ENCODE results near the gene RPL28. TPM values are rescaled to one million over a fixed set of nuclear protein-coding genes. Genes with fewer than 3 reads are reported as not detected.

The RPL28 gene
- total and polyA plus RNA-seq, 2 of the 13 experiments (the other 11 are each of a cell fraction or from before 2014, with no cell fraction given) = 105 to 420 TPM

- TF ChIP-seq ZHX2 (IDR thresholded peaks at IDR 0.05; ENCODE audit: low read depth) = no peak
- no peak for TF ChIP-seq ZHX2 (CRISPR knock-in tag; IDR thresholded peaks at IDR 0.05; ENCODE audit: borderline replicate concordance)
- TF ChIP-seq ZNF274 (CRISPR knock-in tag; IDR thresholded peaks at IDR 0.05) = no peak
- no peak for TF ChIP-seq SYNCRIP (IDR thresholded peaks at IDR 0.05; ENCODE audit: insufficient read depth, low read depth, low read length)
- TF ChIP-seq NFE2 (CRISPR knock-in tag; IDR thresholded peaks at IDR 0.05) = no peak
- TF ChIP-seq ZNF230 (CRISPR knock-in tag; IDR thresholded peaks at IDR 0.05) = no peak
- no peak for TF ChIP-seq STAT5B (CRISPR knock-in tag; IDR thresholded peaks at IDR 0.05)
- peak; percentile 31; the same call in 1 of the 2 replicates for TF ChIP-seq KDM5B (CRISPR knock-in tag; IDR thresholded peaks at IDR 0.05; ENCODE audit: borderline replicate concordance)
- no peak for TF ChIP-seq ZNF207 (IDR thresholded peaks at IDR 0.05; ENCODE audit: borderline replicate concordance)
- TF ChIP-seq HNRNPLL (IDR thresholded peaks at IDR 0.05; ENCODE audit: low read depth, low read length, poor library complexity, severe bottlenecking) = no peak
- TF ChIP-seq IRF1 (CRISPR knock-in tag; IDR thresholded peaks at IDR 0.05; ENCODE audit: low read depth) = no peak
- TF ChIP-seq ZSCAN21 (CRISPR knock-in tag; IDR thresholded peaks at IDR 0.05; ENCODE audit: borderline replicate concordance) = 0 out of 2 replicates have a peak, but pooled peaks have one; percentile 72
- TF ChIP-seq RFXAP (CRISPR knock-in tag; IDR thresholded peaks at IDR 0.05; ENCODE audit: borderline replicate concordance) = 0 out of 2 replicates have a peak, but pooled peaks have one; percentile 25
- peak; percentile 51; the same call in 1 of the 2 replicates for TF ChIP-seq ZNF616 (CRISPR knock-in tag; IDR thresholded peaks at IDR 0.05; ENCODE audit: low read depth)
- 0 out of 2 replicates have a peak, but pooled peaks have one; percentile 27 for TF ChIP-seq PITX1 (CRISPR knock-in tag; IDR thresholded peaks at IDR 0.05)
- 0 out of 2 replicates have a peak, but pooled peaks have one; percentile 14 for TF ChIP-seq FOXA3 (CRISPR knock-in tag; IDR thresholded peaks at IDR 0.05)
- peak; percentile 80 for TF ChIP-seq ZNF589 (CRISPR knock-in tag; conservative IDR thresholded peaks at IDR 0.05)
- peak; percentile 46; the same call in 1 of the 2 replicates for TF ChIP-seq ZNF225 (CRISPR knock-in tag; IDR thresholded peaks at IDR 0.05)
- TF ChIP-seq ATF6 (CRISPR knock-in tag; conservative IDR thresholded peaks at IDR 0.05) = 0 out of 2 replicates have a peak, but pooled peaks have one; percentile 81
- TF ChIP-seq ZNF784 (CRISPR knock-in tag; IDR thresholded peaks at IDR 0.05; ENCODE audit: borderline replicate concordance) = no peak
Measured at GRCh38 chr19:55437410-55437809, 51.7 kb downstream of the RPL28 start (continued).

Data from HepG2 (cell line).